ENCODE results near the gene TMEM250. TPM values are rescaled to one million over a fixed set of nuclear protein-coding genes. Genes with fewer than 3 reads are reported as not detected.

TMEM250 gene
- total RNA-seq, 2 donors from 2014 or later: 38.9 to 40.1 TPM

GRCh38 chr9:136146126-136147037 lies 27.7 kb upstream of the TMEM250 start:
- TF ChIP-seq CTCF (IDR thresholded peaks at IDR 0.05): no peak
- DNase-seq (ENCODE audit: low spot score) (no peak), ATAC-seq (ENCODE audit: insufficient number of reproducible peaks, low FRiP score, low read depth) (no peak)
- Histone ChIP-seq H3K9me3 (no peaks in the 10 kb centered on the region), H3K4me1 (ENCODE audit: control insufficient read depth in 1 of 2, low read depth in 2 of 2) (no peaks in the 10 kb centered on the region), H3K27ac (no peak overlapping the region), H3K27me3 (replicated peaks; ENCODE audit: insufficient read depth) (no peaks in the 10 kb centered on the region), H3K36me3 (no peaks in the 10 kb centered on the region), H3K4me3 (no peak overlapping the region)

GRCh38 chr9:136145580-136145979 lies 26.9 kb upstream of the TMEM250 start:
- Histone ChIP-seq H3K4me1 (ENCODE audit: control insufficient read depth in 1 of 2, low read depth in 2 of 2) (no peaks in the 10 kb centered on the region), H3K27ac (no peak overlapping the region), H3K36me3 (no peaks in the 10 kb centered on the region), H3K4me3 (no peak overlapping the region), H3K27me3 (replicated peaks; ENCODE audit: insufficient read depth) (no peaks in the 10 kb centered on the region), H3K9me3 (no peaks in the 10 kb centered on the region)
- DNase-seq (ENCODE audit: low spot score): no peak
- TF ChIP-seq CTCF (IDR thresholded peaks at IDR 0.05): no peak
- no peak for ATAC-seq (ENCODE audit: insufficient number of reproducible peaks, low FRiP score, low read depth)

GRCh38 chr9:136144450-136144849 lies 25.8 kb upstream of the TMEM250 start:
- Histone ChIP-seq H3K27ac (no peak overlapping the region), H3K4me3 (no peak overlapping the region), H3K9me3 (no peaks in the 10 kb centered on the region), H3K4me1 (ENCODE audit: control insufficient read depth in 1 of 2, low read depth in 2 of 2) (no peaks in the 10 kb centered on the region), H3K36me3 (no peaks in the 10 kb centered on the region), H3K27me3 (replicated peaks; ENCODE audit: insufficient read depth) (no peaks in the 10 kb centered on the region)
- no peak for TF ChIP-seq CTCF (IDR thresholded peaks at IDR 0.05)
- ATAC-seq (ENCODE audit: insufficient number of reproducible peaks, low FRiP score, low read depth): no peak
- DNase-seq (ENCODE audit: low spot score): no peak

- Histone ChIP-seq H3K27me3 (replicated peaks; ENCODE audit: insufficient read depth) (no peaks in the 10 kb centered on the region), H3K9me3 (no peaks in the 10 kb centered on the region), H3K4me3 (no peak overlapping the region), H3K4me1 (ENCODE audit: control insufficient read depth in 1 of 2, low read depth in 2 of 2) (no peaks in the 10 kb centered on the region), H3K27ac (no peak overlapping the region), H3K36me3 (no peaks in the 10 kb centered on the region)
- DNase-seq (ENCODE audit: low spot score): no peak
- no peak for TF ChIP-seq CTCF (IDR thresholded peaks at IDR 0.05)
- no peak for ATAC-seq (ENCODE audit: insufficient number of reproducible peaks, low FRiP score, low read depth)
These were observed 24.7 kb upstream of the TMEM250 start for GRCh38 chr9:136143215-136144001.

GRCh38 chr9:136142859-136143214 lies 24.2 kb upstream of the TMEM250 start:
- H3K27me3 ChIP-seq (replicated peaks; ENCODE audit: insufficient read depth): no peaks in the 10 kb centered on the region

More at GRCh38 chr9:136142859-136143214, 24.2 kb upstream of the TMEM250 start:
- TF ChIP-seq CTCF (IDR thresholded peaks at IDR 0.05): no peak
- Histone ChIP-seq H3K4me1 (ENCODE audit: control insufficient read depth in 1 of 2, low read depth in 2 of 2) (no peaks in the 10 kb centered on the region), H3K9me3 (no peaks in the 10 kb centered on the region), H3K4me3 (no peak overlapping the region), H3K27ac (no peak overlapping the region), H3K36me3 (no peaks in the 10 kb centered on the region)
- ATAC-seq (ENCODE audit: insufficient number of reproducible peaks, low FRiP score, low read depth): no peak
- DNase-seq (ENCODE audit: low spot score): no peak

Measured in thoracic aorta (tissue), 2 donors.